ENCODE measurements around the gene STK17B.
A peak's percentile ranks its signal among the peaks of the same experiment; 100 is the strongest.

STK17B gene

GRCh38 chr2:196183528-196184231 is 12.3 kb upstream of the STK17B start:
- peak; percentile 37 for DNase-seq

DNA sequence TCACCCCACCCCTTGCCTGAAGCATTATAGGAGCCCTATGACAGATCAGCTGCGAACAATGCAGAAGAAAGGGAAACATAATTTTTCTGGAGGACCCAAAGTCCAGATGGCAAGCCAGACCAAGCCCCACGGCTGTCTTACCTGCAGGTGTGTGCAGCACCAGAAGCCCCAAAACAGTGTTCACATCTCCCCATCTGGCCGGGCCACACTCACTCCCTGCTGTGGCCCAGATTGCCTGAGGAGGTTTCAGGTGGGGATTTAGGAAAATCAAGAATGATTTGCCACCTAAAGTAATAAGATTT is 11.7 kb upstream of the STK17B start:
- DNase-seq, result no peak

DNA sequence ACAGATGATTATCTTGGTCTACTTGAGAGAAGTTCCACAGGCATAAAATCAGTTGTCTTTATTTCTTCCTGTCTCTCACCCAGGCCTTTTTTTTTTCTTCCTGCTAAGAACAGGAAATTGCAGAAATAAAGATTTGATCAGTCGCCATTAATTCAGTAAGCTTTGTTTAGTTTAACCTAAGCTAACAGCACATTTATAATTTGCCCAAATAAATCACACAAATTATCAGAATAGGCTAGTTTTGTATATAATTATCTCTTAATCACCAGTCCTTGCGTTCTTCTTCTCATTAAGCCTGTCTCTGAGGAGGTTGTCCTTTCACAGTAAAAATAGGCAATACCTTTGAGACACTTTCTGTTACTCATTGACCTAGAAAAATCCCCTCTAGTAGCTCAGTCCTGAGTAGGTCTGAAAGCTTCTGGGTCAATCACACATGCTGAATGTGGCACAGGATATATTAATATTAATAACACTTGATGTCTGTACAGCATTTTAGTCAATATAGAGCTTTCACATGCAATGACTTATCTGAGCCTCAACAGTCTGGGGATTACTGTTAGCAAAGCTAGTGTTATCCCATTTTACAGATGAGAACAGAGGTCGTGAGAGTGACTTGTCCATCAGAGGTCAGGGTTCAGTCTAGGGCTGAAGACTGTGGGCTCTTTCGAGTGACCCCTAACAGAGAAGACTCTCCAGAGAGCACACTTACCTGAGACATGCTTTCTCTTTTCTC is 11.2 kb upstream of the STK17B start:
- peak; percentile 36 for DNase-seq

DNA sequence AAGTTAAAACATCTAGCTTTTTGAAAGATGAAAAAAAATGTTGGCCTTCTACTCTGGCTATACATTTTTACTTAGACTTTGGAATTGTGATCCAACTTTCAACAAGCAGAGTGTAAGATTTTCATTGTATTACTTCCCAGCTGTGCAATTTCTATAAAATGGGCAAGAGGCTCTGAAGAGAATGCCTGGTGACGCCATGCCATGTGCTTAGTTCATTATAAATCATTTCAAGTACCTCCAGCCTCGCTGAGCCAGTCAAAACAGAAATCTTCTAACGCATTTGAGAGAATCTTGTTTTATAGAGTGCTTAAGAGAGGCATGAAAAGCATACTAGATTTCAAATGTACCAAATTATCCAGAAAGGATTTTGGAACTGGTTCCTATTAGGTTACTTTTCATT is 10.1 kb upstream of the STK17B start:
- no peak for DNase-seq

DNA sequence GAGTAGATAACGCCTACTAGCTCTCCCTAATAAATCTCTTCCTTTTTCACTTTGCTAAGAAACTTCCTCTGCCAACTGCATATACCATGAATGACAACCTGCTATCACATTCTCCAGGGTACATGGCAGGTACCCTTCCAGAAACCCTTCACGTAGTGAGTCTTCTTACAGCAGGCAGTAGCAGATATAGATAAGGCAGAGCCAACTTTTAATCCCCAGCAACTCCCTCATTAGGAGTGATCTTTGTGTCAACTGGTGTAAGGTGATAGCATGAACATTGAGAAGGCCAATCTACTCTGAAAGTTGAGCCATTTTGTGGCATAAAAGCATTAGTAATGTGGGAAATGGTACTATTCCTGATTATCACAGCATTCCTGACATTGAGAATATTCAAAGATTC is 5.7 kb upstream of the STK17B start:
- DNase-seq, result peak; percentile 90

- no peak for DNase-seq
Measured at GRCh38 chr2:196176142-196176738, 4.9 kb upstream of the STK17B start.

- DNase-seq, result no peak
Measured at GRCh38 chr2:196174404-196174803, 3.0 kb upstream of the STK17B start.

GRCh38 chr2:196173505-196173904 is 2.1 kb upstream of the STK17B start:
- no peak for DNase-seq

DNA sequence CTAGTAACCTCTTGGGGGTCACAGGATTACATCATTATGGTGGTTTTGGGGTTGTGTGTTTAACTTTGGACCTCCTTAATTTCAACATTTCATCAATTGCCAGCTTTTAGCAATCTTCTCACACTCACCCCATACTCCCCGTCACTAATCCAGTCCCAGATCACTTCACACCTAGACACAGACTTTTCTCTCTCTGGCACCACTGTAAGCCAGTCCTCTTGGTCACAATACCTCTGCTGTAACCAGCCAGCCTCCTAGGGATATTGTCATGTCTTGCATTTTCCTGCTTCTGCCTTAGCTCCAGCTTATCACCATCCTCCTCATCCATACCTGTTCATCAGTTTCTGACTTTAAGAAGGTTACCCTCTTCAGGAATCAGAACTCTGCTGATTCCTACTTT is 1.6 kb upstream of the STK17B start:
- DNase-seq, result no peak

DNA sequence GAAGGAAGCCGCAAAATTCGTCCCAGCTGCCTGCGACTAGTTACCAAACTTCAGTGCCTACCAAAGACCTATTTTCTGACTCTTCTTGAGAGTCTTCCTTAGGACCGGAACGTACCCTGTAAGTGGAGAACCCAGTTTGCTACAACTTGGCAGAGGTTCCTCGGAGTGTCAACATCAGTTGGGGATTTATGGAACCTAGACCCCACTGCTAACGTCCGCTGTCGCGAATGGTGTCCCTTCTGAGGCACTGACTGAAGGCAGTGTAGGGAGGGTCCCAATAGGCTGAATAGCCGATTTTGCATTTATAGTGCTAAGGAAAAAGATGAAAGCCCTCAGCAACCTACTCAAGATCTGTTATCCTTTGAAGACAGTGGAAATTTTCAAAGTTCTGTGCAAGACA is 568 bp upstream of the STK17B start:
- DNase-seq, result peak; percentile 25

- peak; percentile 63 for DNase-seq
Measured at GRCh38 chr2:196170606-196171247, 651 bp downstream of the STK17B start.

DNA sequence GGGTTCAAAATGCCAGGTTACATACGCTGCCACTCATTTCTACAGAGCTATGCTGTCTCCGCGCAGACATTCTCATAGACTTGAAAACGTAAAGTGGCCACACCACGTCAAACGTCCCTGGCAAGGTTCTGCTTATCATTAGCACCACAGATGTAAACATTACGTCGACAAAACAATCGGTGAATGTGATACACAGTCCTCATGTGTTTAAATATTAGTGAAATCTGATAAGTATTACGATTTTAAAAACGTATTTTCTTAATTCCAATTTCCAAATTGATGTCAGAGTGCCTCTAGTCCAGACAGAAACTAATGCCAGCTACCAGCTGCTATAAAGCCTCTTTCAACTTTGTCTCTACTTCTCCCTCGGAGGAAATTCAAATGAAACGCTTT is 1.2 kb downstream of the STK17B start:
- DNase-seq, result peak; percentile 92

DNA sequence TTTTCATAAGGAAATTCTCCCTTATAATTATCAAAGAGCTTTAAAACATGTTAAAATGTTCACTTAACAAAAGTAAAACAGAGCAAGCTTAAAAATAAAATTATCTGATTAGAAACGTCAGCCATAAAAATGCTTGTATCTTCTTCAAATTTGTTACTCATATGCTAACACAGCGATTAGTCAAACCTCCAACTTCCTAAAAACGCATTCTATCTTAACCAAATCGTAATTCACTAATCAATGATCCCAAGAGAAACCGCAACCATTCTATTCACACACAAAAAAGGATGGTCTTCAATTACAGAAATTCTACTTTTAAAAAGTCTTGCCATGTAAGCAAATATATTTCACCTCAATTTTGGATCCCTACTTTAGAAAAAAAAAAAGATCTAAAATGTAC is 1.9 kb downstream of the STK17B start:
- DNase-seq, result no peak

- DNase-seq, result peak; percentile 61
Measured at GRCh38 chr2:196168181-196168580, 3.2 kb downstream of the STK17B start.

- DNase-seq, result no peak
Measured at GRCh38 chr2:196167666-196168065, 3.7 kb downstream of the STK17B start.

DNA sequence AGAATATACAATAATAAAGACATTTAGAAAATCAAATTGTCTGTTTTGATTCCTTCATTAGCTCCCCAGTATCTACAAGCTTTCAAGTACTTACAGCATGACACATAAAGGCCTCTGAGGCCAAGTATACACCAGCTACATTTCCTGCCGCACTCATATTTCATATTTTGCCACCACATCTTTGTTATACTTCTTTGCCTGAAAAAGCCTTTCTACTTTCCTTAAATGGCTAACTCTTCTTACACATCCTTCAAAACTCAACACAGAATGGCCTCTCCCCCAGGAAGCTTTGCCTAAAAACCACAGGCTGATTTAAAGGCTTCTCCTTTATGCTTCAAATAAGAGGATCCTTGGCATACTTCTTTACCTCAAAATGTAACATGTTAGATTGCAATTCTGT is 4.5 kb downstream of the STK17B start:
- peak; percentile 52 for DNase-seq

DNA sequence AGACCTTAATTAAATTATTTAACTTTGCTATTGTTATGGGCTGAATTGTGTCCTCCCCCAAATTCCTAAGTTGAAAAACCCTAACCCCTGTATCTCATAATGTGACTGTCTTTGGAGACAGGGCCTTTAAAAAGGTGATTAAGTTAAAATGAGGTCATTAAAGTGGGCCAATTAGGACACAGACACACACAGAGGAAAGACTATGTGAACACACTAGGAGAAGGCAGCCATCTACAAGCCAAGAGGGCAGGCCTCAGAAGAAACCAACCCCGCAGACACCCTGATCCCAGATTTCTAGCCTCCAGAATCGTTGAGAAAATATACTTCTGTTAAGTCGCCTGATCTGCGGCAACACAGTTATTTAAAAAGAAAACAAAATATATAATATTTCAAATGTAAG is 6.4 kb downstream of the STK17B start:
- DNase-seq, result no peak

DNA sequence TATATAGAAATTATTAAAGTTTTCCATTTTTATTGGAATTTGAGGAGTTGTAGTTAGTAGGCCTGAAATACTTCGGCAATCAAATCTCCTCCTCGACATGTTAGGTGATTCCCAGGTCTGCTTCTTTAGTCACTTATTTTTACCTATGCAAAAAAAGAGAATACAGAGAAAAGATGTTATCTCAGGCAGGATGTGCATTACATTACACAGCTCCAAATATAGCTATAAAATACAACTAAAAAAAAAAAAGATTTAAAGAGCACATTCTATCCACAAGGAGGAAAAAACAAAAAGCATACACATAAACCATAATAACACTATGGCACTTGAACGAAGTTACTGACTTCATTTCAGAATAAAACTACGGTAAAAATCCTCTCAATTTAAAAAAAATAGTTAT is 8.1 kb downstream of the STK17B start:
- DNase-seq, result no peak

DNA sequence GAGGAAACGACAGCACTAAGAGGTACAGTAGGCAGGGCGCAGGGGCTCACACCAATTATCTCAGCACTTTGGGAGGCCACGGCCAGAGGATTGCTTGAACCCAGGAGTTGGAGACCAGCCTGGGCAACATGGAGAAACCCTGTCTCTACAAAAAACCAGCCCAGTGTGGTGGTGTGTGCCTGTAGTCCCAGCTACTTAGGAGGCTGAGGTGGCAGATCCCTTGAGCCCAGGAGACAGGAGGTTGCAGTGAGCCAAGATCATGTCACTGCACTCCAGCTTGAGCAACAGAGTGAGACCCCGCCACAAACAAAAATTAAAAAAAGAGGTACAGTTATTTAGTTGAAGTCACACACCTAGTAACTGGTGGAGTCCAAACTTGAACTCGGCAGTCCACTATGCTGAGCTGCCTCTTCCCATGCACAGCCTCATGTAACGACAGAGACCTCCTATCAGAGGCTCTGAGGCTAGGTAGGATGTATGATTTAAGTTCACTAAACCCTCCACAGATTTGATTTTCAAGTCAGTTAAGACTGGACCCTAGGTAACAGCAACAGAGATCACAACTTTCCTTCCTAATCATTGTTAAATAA is 8.7 kb downstream of the STK17B start:
- no peak for DNase-seq

GRCh38 chr2:196160946-196161345 is 10.4 kb downstream of the STK17B start:
- DNase-seq, result no peak

DNA sequence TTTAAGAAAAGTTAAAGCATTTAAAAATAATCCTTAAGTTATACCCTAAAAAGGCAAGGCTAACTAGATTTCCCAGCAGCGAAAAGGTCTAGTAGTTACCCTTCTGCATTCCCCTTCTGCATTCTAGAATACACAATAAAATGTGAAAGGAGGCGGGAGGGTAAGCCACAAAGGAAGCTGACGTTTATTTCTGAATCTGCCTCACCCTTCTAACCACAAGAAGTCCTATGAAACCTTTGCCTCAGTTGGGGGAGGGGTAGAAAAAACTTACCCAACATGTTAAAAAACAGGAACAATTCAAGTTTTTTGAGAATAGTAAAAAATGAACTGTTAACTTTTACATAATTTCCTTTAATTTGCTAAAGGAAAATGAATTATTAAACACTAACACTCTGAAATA is 11.3 kb downstream of the STK17B start:
- peak; percentile 97 for DNase-seq

- no peak for DNase-seq
Measured at GRCh38 chr2:196159221-196159892, 12.0 kb downstream of the STK17B start.

- DNase-seq, result no peak
Measured at GRCh38 chr2:196155575-196155974, 15.8 kb downstream of the STK17B start.

All from hematopoietic multipotent progenitor cell treated with erythropoietin and hydrocortisone succinate and interleukin-3 and kit ligand, for 6 days (in vitro differentiated cells).